ENCODE data around the gene ESPN. TPM values are rescaled to one million over a fixed set of nuclear protein-coding genes. Genes with fewer than 3 reads are reported as not detected.

The ESPN gene
- total and polyA plus RNA-seq, 10 of the 15 experiments (the other 5 are each of a cell fraction or from before 2014, with no cell fraction given) = 0.18 to 0.71 (median 0.59) TPM; not detected in 7

DNA sequence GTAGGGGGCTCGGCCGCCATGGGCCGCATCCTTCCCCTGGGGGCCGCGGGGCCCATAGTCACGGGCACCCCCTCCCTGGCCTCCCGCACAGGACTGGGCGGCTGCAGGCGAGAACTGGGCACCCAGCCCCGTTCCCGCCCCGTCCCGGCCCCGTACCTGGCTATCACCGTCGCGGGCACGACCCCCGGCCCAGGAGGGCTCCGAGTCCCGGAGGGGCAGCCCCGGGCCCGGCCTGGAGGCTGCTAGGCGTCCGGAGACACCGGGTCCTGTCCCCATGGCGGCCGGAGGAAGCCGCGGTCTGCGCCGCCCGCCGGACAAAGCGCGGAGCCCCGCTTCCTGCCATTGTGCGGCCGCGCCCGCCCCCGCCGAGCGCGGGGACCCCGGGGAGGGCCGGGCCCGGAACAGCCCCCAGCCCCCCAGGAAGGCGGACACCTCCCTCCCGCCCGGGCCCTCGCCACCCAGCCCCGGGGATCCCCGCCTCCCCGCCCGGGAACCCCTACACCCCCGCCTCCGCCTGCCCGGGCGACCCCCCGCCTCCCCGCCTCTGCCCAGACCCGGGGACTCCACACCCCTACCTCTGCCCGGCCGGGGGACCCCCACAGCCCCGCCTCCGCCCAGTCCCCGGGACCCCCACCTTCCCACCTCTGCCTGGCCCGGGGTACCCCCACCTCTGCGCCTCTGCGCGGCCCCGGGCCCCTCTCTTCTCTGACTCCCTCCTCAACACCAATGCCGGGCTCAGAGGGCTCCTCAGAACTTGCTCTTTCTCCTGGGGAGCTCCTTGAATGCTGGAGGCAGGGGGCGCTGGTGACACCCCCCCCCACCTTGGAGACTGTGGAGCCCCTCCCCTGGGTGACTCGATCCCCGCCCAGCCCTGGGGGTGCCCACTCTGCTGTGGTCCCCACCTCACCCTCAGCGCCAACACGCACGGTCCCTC lies 60.9 kb downstream of the ESPN start:
- SMC1A ChIA-PET (ENCODE audit: uncharacterized antibody, unreplicated experiment) = interaction anchor here (0.6 kb wide), 1 partner anchor 246 kb away, joined by 3 read pairs; no protein-coding TSS in a partner anchor
- FAIRE-seq (no peak), DNase-seq (ENCODE audit: low read depth, low spot score) (no peak), ATAC-seq (no peak)
- H3K79me2 ChIP-seq (ENCODE audit: control insufficient read depth, insufficient read depth, low read length) = no peaks in the 10 kb centered on the region
- H3K4me1 ChIP-seq (ENCODE audit: control insufficient read depth, insufficient read depth, low read length) = no peaks in the 10 kb centered on the region
- intact Hi-C loops (cut with micrococcal nuclease; ENCODE audit: unreplicated experiment) = loop anchor here (2.0 kb wide), 1 partner anchor 161 kb away; no protein-coding TSS in a partner anchor
- POLR2A ChIA-PET = no interaction called here
- H4K20me1 ChIP-seq (ENCODE audit: control insufficient read depth, insufficient read depth) = peaks cover 2% of the 10 kb centered on the region; the same call in 1 of the 2 replicates
- RAD21 ChIA-PET (ENCODE audit: unreplicated experiment) = interaction anchor here (1.1 kb wide), 1 partner anchor 160 kb away, joined by 3 read pairs; no protein-coding TSS in a partner anchor
- no TSS peak for BruUV-seq (replicated peaks)
- H3K4me3 ChIP-seq = no peak overlapping the region
- H2AFZ ChIP-seq (ENCODE audit: control insufficient read depth, low read depth, low read length) = no peak overlapping the region
- H3K4me2 ChIP-seq (ENCODE audit: control insufficient read depth, insufficient read depth) = no peak overlapping the region
- TF ChIP-seq EGR1 (IDR thresholded peaks at IDR 0.05; ENCODE audit: borderline replicate concordance in 1 of 2, low read depth in 2 of 2, low read length in 2 of 2) (peak in 1 of 2 experiments; percentile 31; a peak in 1 of 3 replicates), PML (IDR thresholded peaks at IDR 0.05; ENCODE audit: low read length) (no peak), IRF5 (IDR thresholded peaks at IDR 0.05; ENCODE audit: borderline replicate concordance) (no peak), ASH2L (IDR thresholded peaks at IDR 0.05; ENCODE audit: borderline replicate concordance, low read depth) (no peak), SUZ12 (IDR thresholded peaks at IDR 0.05; ENCODE audit: unreplicated experiment) (peak; percentile 59)
- H3K27me3 ChIP-seq (replicated peaks in 1 of 2; ENCODE audit: control insufficient read depth in 2 of 2, insufficient read depth in 2 of 2, low read length in 1 of 2) = peaks cover 2 to 3% of the 10 kb centered on the region in 2 experiments; a peak in 3 of 4 replicates
- H3K36me3 ChIP-seq (ENCODE audit: control insufficient read depth in 2 of 2, insufficient read depth in 2 of 2, low read length in 1 of 2) = no peaks in the 10 kb centered on the region
- no peak overlapping the region for H3K9ac ChIP-seq (ENCODE audit: control insufficient read depth, insufficient read depth, low read length)
- 4% methylated on average over 30 of the region's 80 CpGs for WGBS (ENCODE audit: insufficient coverage, insufficient replicate concordance, low lambda C conversion rate, missing lambda C conversion rate)
- CTCF ChIA-PET = interaction anchor here (1.0 to 1.4 kb wide), 3 partner anchors 9 to 38 kb away, joined by 3 to 10 read pairs (median 7); no protein-coding TSS in a partner anchor
- H3K9me3 ChIP-seq (replicated peaks; ENCODE audit: control insufficient read depth, insufficient read depth, low read length) = no peaks in the 10 kb centered on the region
- in situ Hi-C loops (cut with MboI) = loop anchor here (25.0 kb wide), 1 partner anchor 727 kb away; no protein-coding TSS in a partner anchor
- no peak overlapping the region for H3K27ac ChIP-seq (ENCODE audit: control insufficient read depth, insufficient read depth)

All from GM12878 (cell line).